Lower leg skin (tissue), 3 donors: ENCODE data around the gene SRPK3.

Source experiments
- CTCF ChIP-seq, 3 donors: fragments of 450-650 bp; IDR thresholded peaks; one replicate each; pipeline ENCODE4 v1.5.1; 2016; ENCODE audit warnings: antibody characterized with exemption in 3 of 3, mild to moderate bottlenecking in 3 of 3, moderate library complexity in 2 of 3
- POLR2A ChIP-seq, 2 donors: fragments of 450-650 bp; IDR thresholded peaks; one replicate each; pipeline ENCODE4 v1.6.1; 2016 to 2017; ENCODE audit warnings: antibody characterized with exemption in 2 of 2, mild to moderate bottlenecking in 1 of 2, moderate library complexity in 1 of 2

DNA sequence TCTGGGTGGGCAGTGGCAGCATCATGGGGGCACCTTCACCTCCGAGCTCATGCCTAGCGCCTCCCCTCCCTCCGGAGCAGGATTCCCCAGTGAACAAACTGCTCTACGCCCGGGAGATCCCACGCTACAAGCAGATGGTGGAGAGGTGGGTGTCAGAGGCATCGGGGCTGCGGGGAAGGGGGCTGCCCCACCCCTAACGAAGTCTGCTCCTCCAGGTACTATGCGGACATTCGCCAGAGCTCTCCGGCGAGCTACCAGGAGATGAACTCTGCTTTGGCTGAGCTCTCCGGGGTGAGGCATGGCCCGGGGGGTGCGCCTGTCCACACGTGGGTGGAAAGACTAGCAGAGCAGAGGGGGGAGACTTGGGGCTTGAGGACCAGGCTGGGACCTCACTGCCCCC is 2.7 kb upstream of the SRPK3 start:
- no peak for TF ChIP-seq CTCF (IDR thresholded peaks at IDR 0.05)
- TF ChIP-seq POLR2A (IDR thresholded peaks at IDR 0.05) = no peak
